ENCODE results near the gene LRSAM1. TPM values are rescaled to one million over a fixed set of nuclear protein-coding genes. Genes with fewer than 3 reads are reported as not detected.

The LRSAM1 gene
- total and polyA plus RNA-seq, 9 of the 15 experiments (the other 6 are each of a cell fraction or from before 2014, with no cell fraction given) = 0.07 to 16.2 (median 4.7) TPM

DNA sequence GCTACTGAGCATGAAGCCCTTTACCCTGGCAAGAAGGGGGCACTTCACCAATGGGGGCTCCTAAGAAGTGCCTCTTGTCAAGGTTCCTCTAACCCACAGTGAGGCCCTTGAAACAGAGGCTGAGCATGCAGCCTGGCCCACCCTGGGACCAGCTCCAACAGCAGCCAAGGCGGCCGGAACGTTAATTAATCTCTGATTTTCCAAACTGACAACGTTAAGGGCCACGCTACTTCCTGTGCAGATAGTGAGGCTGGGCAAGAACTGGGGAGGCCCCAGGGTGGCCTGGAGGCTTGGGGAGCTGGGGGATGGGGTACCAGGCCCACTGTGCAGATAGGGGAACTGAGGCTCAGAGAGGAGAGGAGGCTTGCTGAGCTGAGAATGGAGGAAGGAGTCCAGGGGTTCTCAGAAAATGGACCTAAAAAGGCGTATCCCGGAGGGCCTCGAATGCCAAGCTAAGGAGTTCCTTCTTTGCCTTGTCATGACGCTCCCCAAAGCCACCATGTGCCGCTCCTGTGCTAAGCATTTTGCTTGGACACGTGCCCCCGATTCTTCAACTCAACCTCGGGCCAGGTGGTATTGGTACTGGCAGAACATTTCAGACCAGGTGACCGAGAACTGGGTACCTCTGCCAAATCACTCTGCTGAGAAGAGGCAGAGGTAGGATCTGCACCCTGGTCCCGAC is 88.8 kb downstream of the LRSAM1 start (continued):
- TF ChIP-seq, protein P1, sequence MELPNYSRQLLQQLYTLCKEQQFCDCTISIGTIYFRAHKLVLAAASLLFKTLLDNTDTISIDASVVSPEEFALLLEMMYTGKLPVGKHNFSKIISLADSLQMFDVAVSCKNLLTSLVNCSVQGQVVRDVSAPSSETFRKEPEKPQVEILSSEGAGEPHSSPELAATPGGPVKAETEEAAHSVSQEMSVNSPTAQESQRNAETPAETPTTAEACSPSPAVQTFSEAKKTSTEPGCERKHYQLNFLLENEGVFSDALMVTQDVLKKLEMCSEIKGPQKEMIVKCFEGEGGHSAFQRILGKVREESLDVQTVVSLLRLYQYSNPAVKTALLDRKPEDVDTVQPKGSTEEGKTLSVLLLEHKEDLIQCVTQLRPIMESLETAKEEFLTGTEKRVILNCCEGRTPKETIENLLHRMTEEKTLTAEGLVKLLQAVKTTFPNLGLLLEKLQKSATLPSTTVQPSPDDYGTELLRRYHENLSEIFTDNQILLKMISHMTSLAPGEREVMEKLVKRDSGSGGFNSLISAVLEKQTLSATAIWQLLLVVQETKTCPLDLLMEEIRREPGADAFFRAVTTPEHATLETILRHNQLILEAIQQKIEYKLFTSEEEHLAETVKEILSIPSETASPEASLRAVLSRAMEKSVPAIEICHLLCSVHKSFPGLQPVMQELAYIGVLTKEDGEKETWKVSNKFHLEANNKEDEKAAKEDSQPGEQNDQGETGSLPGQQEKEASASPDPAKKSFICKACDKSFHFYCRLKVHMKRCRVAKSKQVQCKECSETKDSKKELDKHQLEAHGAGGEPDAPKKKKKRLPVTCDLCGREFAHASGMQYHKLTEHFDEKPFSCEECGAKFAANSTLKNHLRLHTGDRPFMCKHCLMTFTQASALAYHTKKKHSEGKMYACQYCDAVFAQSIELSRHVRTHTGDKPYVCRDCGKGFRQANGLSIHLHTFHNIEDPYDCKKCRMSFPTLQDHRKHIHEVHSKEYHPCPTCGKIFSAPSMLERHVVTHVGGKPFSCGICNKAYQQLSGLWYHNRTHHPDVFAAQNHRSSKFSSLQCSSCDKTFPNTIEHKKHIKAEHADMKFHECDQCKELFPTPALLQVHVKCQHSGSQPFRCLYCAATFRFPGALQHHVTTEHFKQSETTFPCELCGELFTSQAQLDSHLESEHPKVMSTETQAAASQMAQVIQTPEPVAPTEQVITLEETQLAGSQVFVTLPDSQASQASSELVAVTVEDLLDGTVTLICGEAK (IDR thresholded peaks at IDR 0.05) = 0 out of 2 replicates have a peak, but pooled peaks have one; percentile 27
- TF ChIP-seq, protein P1 (CRISPR knock-in tag; IDR thresholded peaks at IDR 0.05) = no peak
- TF ChIP-seq, protein P2, sequence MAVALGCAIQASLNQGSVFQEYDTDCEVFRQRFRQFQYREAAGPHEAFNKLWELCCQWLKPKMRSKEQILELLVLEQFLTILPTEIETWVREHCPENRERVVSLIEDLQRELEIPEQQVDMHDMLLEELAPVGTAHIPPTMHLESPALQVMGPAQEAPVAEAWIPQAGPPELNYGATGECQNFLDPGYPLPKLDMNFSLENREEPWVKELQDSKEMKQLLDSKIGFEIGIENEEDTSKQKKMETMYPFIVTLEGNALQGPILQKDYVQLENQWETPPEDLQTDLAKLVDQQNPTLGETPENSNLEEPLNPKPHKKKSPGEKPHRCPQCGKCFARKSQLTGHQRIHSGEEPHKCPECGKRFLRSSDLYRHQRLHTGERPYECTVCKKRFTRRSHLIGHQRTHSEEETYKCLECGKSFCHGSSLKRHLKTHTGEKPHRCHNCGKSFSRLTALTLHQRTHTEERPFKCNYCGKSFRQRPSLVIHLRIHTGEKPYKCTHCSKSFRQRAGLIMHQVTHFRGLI (CRISPR knock-in tag; IDR thresholded peaks at IDR 0.05) = 0 out of 2 replicates have a peak, but pooled peaks have one; percentile 21
- TF ChIP-seq, protein P3, sequence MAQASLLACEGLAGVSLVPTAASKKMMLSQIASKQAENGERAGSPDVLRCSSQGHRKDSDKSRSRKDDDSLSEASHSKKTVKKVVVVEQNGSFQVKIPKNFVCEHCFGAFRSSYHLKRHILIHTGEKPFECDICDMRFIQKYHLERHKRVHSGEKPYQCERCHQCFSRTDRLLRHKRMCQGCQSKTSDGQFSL (CRISPR knock-in tag; IDR thresholded peaks at IDR 0.05) = 0 out of 2 replicates have a peak, but pooled peaks have one; percentile 13
- TF ChIP-seq, protein P3 (tag; IDR thresholded peaks at IDR 0.05) = no peak
- TF ChIP-seq HIVEP1 (CRISPR knock-in tag; IDR thresholded peaks at IDR 0.05) (0 out of 2 replicates have a peak, but pooled peaks have one; percentile 3), HDAC8 (tag; IDR thresholded peaks at IDR 0.05) (0 out of 2 replicates have a peak, but pooled peaks have one; percentile 46), STAT5B (CRISPR knock-in tag; IDR thresholded peaks at IDR 0.05) (no peak), ZNF263 (CRISPR knock-in tag; IDR thresholded peaks at IDR 0.05; ENCODE audit: borderline replicate concordance) (peak; percentile 37; the same call in 1 of the 2 replicates), MYC (IDR thresholded peaks at IDR 0.05; ENCODE audit: low read depth, low read length) (no peak; the same call in 1 of the 2 replicates), MYC (CRISPR knock-in tag; IDR thresholded peaks at IDR 0.05; ENCODE audit: borderline replicate concordance, low read depth) (peak; percentile 30; the same call in 1 of the 2 replicates), EP300 (IDR thresholded peaks at IDR 0.05; ENCODE audit: low read length) (peak; percentile 39; the same call in 1 of the 2 replicates), ZNF76 (CRISPR knock-in tag; IDR thresholded peaks at IDR 0.05; ENCODE audit: borderline replicate concordance) (peak; percentile 47; the same call in 1 of the 2 replicates), GABPA (tag; conservative IDR thresholded peaks at IDR 0.05; ENCODE audit: low read depth) (peak; percentile 64), YY1 (IDR thresholded peaks at IDR 0.05; ENCODE audit: borderline replicate concordance in 1 of 3, control insufficient read depth in 1 of 3, extremely low read depth in 1 of 3, insufficient read depth in 3 of 3, insufficient read length in 1 of 3, insufficient replicate concordance in 2 of 3, low read depth in 1 of 3, low read length in 2 of 3) (no peak)

Data from K562 (cell line).